ENCODE results near the gene ELL2.
A peak's percentile ranks its signal among the peaks of the same experiment; 100 is the strongest.

ELL2 gene

DNA sequence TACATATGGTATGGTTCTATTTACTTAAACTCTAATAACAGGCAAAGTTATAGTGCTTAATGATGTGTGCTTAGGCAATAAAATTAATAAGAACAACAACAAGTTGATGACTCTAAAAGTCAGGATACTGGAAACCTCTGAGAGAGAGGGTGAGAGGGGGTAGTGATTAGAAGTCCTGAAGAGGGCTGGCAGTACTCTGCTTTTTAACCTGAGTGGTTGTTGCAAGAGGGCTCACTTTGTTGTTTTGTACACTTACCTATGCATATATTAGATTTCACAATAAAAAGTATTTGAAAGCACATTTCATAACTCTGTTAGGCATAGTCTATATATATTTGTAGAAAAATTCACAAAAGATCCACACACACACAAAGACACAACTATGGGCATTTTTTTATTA is 21.4 kb upstream of the ELL2 start:
- DNase-seq (ENCODE audit: low spot score), result no peak

- no peak for DNase-seq (ENCODE audit: low spot score)
Observed at GRCh38 chr5:95976606-95977005, 15.0 kb upstream of the ELL2 start.

- DNase-seq (ENCODE audit: low spot score), result no peak
Observed at GRCh38 chr5:95975703-95976102, 14.1 kb upstream of the ELL2 start.

DNA sequence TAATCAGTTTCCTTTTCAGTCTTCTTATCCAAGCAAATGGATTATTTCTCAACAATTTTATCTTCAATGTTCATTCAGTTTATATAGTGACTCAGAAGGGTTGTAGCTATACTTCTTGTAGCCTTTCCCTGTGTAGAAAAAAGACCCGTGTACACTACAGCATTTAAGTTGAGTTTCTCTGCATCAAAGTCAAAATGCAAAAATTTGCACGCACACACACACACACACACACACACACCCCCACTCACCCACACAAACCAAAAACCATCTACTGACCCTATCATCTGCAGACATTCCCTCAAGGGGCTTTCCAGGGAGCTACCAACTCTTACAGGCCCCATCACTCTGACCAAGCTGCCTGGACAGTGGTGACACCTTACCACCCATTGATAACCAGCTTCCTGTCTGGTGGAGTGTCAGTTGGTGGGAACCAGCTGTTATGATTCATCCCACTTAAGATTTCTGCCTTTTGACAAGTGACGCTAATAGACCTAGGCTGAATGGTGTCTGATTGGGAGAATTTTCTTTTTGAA is 12.2 kb upstream of the ELL2 start:
- DNase-seq (ENCODE audit: low spot score), result no peak

DNA sequence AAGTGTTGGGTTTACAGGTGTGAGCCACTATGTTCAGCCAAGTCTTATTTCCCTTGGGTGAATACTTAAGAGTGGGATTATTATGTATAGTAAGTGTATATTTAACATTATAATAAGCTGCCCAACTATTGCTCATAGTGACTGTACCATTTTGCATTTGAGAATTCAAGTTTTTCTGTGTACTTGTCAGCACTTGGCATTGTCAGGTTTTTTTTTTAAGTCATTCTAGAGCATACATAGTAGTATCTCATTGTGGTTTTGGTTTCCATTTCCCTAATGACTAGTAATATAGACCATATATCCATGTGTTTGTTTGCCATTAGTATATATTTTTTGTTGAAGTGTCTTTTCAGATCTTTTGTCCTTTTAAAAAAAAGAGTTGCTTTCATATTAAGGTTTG is 10.5 kb upstream of the ELL2 start:
- no peak for DNase-seq (ENCODE audit: low spot score)

DNA sequence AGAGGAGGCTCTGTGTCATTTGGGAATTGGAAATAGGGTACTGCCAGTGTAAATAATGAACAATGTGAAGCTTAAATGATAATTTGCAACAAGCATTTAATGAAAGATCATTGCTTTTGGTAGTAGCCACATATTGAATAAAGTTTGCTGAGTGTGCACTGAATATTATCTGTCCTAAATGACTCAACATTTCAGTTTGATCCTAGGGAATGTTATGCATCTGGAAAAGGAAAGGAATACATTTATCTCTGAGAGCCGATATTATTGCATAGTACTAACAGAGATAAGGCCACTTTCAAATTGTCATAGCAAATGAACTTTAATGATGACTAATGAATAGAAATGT is 8.7 kb upstream of the ELL2 start:
- DNase-seq (ENCODE audit: low spot score), result no peak

DNA sequence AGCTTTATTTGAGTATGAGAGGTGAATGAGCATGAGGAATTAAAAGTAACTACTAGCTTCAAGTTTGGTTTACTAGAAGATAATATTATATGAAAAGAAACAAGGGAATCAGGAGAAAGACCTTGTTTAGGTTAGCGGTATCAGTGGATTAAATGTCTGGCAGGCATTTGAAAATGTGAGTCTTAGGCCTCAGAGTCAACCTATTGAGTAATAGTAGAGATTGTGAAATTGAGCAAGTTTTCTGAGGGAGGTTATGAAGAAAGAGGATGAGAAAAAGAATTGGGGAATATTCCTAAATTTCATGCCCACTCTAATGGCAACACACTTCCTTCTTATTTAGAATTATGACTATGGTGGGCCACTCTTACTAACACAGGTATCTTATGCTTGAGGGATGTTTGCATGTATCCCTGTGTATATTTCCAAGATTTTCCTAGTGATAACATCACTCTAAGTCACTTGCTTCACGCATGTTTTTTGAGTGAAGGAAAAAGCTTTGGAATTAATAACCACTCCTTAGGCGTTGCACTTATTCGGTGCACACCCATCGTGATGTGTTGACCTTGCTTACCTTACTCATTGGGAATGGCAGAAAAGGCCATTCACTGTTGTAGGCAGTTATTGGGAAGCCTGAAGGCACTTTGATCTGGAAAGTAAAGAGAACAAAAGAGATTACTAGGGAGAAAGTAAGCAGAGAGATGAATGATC is 8.2 kb upstream of the ELL2 start:
- DNase-seq (ENCODE audit: low spot score), result no peak

- DNase-seq (ENCODE audit: low spot score), result no peak
Observed at GRCh38 chr5:95969055-95969454, 7.4 kb upstream of the ELL2 start.

DNA sequence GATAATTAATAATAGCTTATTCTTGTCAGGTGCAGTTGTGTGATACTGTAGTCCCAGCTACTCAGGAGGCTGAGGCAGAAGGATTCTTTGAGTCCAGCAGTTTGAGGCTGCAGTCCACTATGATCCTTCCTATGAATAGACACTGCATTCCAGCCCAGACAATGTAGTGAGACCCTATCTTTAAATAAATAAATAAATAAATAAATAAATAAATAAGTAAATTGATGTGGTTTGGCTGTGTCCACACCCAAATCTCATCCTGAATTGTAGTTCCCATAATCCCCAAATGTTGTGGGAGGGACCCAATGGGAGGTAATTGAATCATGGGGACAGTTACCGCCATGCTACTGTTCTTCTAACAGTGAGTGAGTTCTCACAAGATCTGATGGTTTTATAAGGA is 5.6 kb upstream of the ELL2 start:
- no peak for DNase-seq (ENCODE audit: low spot score)

DNA sequence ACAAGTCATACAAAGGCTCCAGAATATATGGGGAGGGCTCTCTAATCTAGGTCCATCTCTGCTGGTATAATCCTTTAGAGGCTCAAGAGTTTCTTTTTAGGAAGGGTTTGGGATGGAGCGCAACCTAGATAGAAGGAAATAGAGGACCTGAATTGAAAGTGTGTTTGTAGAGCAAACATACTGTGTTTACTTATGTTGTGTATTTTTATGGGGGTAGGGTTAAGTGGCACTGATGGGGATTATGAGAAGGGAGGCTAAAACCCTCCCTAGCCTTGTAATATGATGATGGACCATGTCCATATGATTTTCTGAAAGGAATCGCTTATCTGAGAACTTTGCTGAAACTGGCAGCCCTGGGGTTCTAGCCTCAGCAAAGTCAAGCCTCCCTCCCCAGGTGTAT is 4.4 kb upstream of the ELL2 start:
- peak; percentile 42 for DNase-seq (ENCODE audit: low spot score)

- DNase-seq (ENCODE audit: low spot score), result no peak
Observed at GRCh38 chr5:95963650-95964410, 2.2 kb upstream of the ELL2 start.

DNA sequence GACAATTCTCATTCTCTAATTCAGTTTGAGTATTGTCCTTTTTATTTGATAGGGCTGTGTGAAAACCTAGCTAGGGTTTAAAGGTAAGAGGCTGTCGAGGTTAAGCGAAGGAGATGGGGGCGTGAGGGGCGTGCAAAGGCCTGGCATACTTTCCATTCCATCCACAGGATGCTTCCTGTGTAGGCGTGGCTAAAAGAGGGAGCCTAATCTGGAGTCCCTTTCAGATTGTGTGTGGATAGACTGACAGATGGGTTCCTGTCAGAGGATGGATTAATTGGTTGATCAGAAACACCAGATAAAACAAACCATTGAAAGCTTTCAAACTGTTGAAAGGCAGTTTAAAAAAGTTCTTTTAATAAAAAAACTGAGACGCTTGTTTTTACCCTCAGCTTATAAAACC is 1.1 kb upstream of the ELL2 start:
- no peak for DNase-seq (ENCODE audit: low spot score)

DNA sequence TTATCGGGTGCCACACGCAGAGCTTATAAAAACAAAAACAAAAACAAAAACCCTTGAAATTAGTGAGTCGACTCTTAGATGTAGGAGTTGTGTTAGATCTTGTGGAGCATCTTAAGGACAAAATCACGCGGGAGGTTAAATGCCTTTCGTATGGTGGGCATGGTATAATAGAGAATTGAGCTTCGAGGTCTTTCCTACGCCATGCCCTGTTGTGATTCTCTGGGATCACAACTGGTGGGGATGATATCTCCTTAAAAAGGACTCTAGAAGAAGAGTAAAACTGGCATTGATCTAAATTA is 773 bp upstream of the ELL2 start:
- DNase-seq (ENCODE audit: low spot score), result no peak

DNA sequence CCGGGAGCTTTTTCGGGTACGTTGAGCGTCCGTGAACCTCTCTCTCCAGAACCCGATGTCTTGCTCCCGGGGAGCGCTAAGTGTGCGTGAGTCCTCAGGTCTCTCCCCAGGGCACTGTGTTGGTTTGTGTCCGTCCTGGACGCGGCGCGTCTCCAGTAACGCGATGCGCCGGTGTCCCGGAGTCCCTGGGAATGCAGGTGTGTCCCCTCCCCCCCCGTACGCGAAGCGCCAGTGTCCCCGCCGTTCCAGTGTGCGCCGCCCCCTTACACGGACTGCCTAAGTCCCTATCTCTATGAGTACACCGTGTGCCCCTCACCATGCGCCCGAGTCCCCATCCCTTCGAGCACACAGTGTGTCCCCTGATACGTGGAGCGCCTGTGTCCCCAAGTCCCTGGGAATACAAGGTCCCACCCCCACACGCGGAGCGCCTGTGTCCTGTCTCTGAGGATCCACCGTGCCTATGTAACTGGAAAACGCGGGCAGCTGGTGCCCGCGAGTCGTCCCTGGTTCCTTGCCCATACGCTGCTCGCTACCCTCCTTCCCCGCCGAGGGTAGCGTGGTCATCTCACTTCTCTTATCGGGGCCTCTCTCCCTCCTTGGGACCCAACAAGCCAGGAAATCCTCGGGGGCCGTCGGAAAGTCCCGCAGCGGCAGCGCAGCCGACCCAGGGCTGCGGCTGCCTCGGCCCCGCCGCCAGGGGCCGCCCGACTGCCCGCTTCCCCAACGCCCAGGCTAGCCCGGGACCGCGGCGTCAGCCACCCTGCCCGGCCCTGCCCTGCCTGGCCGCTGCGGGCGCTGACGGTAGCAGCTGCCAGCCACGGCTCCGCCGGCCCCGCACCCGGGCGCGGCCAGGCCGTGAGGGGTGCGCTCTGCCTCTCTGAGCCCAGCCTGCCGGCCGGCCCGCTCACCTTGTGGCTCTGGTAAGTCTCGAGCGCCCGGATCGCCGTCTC is 709 bp downstream of the ELL2 start:
- DNase-seq (ENCODE audit: low spot score), result peak; percentile 64

- DNase-seq (ENCODE audit: low spot score), result no peak
Observed at GRCh38 chr5:95959888-95960666, 1.6 kb downstream of the ELL2 start.

DNA sequence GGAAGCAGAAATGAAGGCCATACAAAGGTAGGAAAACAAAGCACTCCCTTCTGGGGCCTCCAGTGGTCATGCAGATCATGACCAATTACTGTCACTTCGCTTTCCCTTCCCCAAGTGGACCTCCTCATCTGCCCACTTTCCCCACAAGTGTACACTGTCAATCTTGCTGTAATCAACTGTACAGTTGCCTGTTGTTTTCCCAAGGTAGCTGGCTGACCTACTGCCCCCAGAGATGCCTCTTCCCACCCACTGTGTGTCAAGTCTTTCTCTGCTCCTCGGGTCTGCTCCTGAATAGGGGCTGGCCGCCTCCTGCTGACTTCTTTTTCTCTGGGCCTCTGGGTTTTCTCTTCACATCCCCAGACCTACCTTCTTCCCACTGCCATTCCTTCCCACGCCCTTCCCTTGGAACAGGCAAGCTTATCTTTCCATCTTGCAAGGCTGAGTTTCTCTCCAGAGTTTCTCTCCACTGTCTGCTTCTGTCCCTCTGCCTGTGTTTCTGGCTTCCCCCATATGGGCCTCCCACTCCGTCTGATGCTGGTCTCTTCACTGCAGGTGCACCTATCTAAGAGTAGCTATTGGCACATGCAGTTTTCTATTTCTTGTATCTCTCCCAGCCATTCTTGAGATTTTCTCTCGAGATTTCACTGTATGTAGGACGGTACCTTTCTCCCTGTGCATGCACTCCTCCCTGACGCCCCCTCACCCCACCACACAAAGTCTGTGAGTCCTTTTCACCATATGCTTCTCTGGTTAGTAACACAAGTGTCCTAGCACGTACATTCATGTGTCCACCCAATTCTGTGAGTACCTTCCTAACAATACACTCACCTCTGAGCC is 2.4 kb downstream of the ELL2 start:
- DNase-seq (ENCODE audit: low spot score), result no peak

DNA sequence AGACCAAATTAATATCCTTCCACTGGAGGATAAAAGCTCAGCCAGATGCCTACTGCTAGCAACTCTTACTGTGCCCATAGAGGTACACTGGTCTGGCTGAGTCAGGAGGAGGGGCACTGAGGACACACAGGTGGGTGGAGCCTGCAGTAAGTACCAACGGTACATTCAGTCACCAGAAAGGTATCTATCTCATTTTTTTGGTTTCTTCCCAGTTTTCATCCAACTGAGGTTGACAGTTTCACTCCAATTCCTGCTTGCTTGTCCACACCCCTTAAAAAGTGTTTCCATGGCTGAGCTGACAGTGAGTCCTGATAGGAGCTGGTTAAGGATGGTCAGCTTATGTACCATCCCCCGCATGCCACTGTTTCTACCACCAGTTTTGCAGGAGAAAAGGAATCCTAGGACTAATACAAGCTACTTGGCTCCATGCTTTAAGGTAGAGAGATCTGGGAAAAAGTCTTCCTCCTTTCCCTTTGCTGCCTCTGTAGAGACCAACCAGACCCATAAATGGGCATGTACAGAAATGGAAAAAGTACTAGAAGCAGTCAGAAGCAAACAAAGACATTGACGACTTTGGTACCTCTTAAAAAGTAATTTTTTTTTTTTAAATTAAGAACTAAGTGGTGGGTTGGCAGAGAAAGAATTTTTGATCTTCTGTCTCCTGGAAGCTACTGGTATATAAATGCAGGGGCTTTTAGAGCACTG is 3.2 kb downstream of the ELL2 start:
- DNase-seq (ENCODE audit: low spot score), result no peak

DNA sequence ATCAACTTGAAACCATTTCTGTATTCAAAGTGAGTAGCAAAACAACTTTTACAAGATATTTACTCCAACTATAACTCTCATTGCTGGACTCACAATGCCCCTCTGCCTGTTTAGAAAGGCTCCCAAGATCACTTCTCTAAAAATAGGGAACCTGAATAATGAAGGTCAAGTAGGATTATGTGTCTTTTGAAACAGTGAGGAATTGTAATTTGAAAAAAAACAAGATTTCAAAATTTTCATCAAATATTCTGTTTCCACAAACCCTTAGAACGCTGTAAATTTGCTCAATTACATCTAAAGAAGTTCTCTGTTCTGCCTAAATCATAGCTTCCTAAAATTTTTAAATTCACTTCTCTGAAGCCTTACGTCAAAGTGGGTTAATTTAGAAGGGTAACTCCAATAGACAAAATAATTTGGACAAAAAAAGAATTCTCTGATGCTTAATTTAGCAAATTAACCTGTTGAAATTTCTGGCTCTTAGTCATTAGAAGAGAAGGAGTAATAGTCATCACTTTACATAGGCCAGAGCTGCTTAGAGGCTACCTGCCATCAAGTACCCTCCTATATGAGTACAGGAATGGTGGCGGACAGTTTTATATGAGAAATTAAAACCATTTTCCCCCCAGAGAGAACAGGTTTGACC is 4.0 kb downstream of the ELL2 start:
- no peak for DNase-seq (ENCODE audit: low spot score)

DNA sequence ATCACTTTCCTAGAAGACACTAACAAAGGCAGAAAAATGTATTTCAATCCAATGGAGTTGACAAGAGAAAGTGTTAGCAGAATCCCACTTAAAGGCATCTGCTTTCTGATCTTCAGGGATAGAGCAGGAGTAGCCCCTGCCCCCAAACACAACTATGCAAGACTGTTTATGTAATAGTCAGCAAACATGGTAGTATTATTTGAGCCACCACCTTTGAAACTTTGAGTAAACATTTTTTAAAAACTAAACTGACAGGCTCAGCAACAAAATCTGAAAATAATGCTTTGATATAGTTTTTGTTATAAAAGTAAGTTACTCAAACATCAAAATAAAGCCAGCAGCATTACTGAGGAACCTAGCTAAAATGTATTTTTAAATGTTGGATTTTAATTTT is 4.8 kb downstream of the ELL2 start:
- no peak for DNase-seq (ENCODE audit: low spot score)

All from HuH-7 (cell line).